Nephron (organoid): ENCODE results near the gene ARID1A.

ENCODE experiments used
- H3K27ac Mint-ChIP-seq, 3 experiments: 2 replicates each; pipeline ENCODE4 v1.8.0; 2020; ENCODE audit warnings: mixed read lengths in 3 of 3, mild to moderate bottlenecking in 2 of 3, moderate library complexity in 1 of 3
- H3K27me3 Mint-ChIP-seq: 2 replicates; pipeline ENCODE4 v1.8.0; 2021; ENCODE audit warnings: low read depth, mild to moderate bottlenecking, moderate library complexity, mixed read lengths
- H3K36me3 Mint-ChIP-seq: 2 replicates; pipeline ENCODE4 v1.8.0; 2020; ENCODE audit warnings: low read depth, mixed read lengths
- H3K4me1 Mint-ChIP-seq: 2 replicates; pipeline ENCODE4 v1.8.0; 2020; ENCODE audit warnings: mixed read lengths
- H3K4me3 Mint-ChIP-seq, 3 experiments: 2 replicates each; pipeline ENCODE4 v1.8.0; 2020; ENCODE audit warnings: mild to moderate bottlenecking in 3 of 3, mixed read lengths in 3 of 3, moderate library complexity in 2 of 3
- H3K9me3 Mint-ChIP-seq: 2 replicates; pipeline ENCODE4 v1.8.0; 2020; ENCODE audit warnings: mixed read lengths
- CTCF ChIP-seq, 3 experiments: fragments of 200-600 bp; sonication (generic); IDR thresholded peaks; one replicate each; pipeline ENCODE4 v1.5.0; 2021; ENCODE audit warnings: antibody characterized with exemption in 3 of 3; ENCODE audit not compliant: unreplicated experiment in 3 of 3

Gene ARID1A

GRCh38 chr1:26750428-26750827 lies 54.6 kb downstream of the ARID1A start:
- TF ChIP-seq CTCF (IDR thresholded peaks at IDR 0.05; ENCODE audit: unreplicated experiment in 3 of 3), result no peak
- H3K9me3 Mint-ChIP-seq, result no peaks in the 10 kb centered on the region
- peaks cover 20% of the 10 kb centered on the region for H3K4me1 Mint-ChIP-seq
- H3K4me3 Mint-ChIP-seq, result no peak overlapping the region
- H3K27me3 Mint-ChIP-seq, result no peaks in the 10 kb centered on the region
- H3K36me3 Mint-ChIP-seq, result peaks cover 81% of the 10 kb centered on the region
- peak overlapping the region in 1 of 3 experiments; percentile 31 for H3K27ac Mint-ChIP-seq

- H3K4me1 Mint-ChIP-seq, result peaks cover 16% of the 10 kb centered on the region
- H3K4me3 Mint-ChIP-seq, result no peak overlapping the region
- no peak for TF ChIP-seq CTCF (IDR thresholded peaks at IDR 0.05; ENCODE audit: unreplicated experiment in 3 of 3)
- H3K36me3 Mint-ChIP-seq, result peaks cover 71% of the 10 kb centered on the region
- H3K27me3 Mint-ChIP-seq, result no peaks in the 10 kb centered on the region
- no peaks in the 10 kb centered on the region for H3K9me3 Mint-ChIP-seq
- H3K27ac Mint-ChIP-seq, result peak overlapping the region in 2 of 3 experiments; percentile 32 to 44
Measured at GRCh38 chr1:26752519-26752918, 56.7 kb downstream of the ARID1A start.

- Mint-ChIP-seq H3K9me3 (no peaks in the 10 kb centered on the region), H3K4me3 (no peak overlapping the region)
Measured at GRCh38 chr1:26754086-26754874, 58.5 kb downstream of the ARID1A start.

GRCh38 chr1:26758358-26758757 lies 62.5 kb downstream of the ARID1A start:
- Mint-ChIP-seq H3K4me1 (peaks cover 3% of the 10 kb centered on the region), H3K9me3 (no peaks in the 10 kb centered on the region), H3K36me3 (peaks cover 70% of the 10 kb centered on the region), H3K27ac (no peak overlapping the region), H3K27me3 (no peaks in the 10 kb centered on the region), H3K4me3 (no peak overlapping the region)
- no peak for TF ChIP-seq CTCF (IDR thresholded peaks at IDR 0.05; ENCODE audit: unreplicated experiment in 3 of 3)

More at GRCh38 chr1:26754086-26754874, 58.5 kb downstream of the ARID1A start:
- Mint-ChIP-seq H3K4me1 (peaks cover 10% of the 10 kb centered on the region), H3K27ac (no peak overlapping the region), H3K27me3 (no peaks in the 10 kb centered on the region), H3K36me3 (peaks cover 71% of the 10 kb centered on the region)
- no peak for TF ChIP-seq CTCF (IDR thresholded peaks at IDR 0.05; ENCODE audit: unreplicated experiment in 3 of 3)

GRCh38 chr1:26759531-26759930 lies 63.7 kb downstream of the ARID1A start:
- Mint-ChIP-seq H3K27ac (no peak overlapping the region), H3K27me3 (no peaks in the 10 kb centered on the region)

More at GRCh38 chr1:26759531-26759930, 63.7 kb downstream of the ARID1A start:
- H3K36me3 Mint-ChIP-seq, result peaks cover 66% of the 10 kb centered on the region
- no peaks in the 10 kb centered on the region for H3K9me3 Mint-ChIP-seq
- no peak for TF ChIP-seq CTCF (IDR thresholded peaks at IDR 0.05; ENCODE audit: unreplicated experiment in 3 of 3)
- no peaks in the 10 kb centered on the region for H3K4me1 Mint-ChIP-seq
- no peak overlapping the region for H3K4me3 Mint-ChIP-seq
